GM18858 (cell line): ENCODE results near the gene HIGD1A.

Experiments used
- ATAC-seq: cut with Tn5 transposase; IDR thresholded peaks from one replicate; pipeline ENCODE4 v1.9.1; 2021; ENCODE audit not compliant: unreplicated experiment

The HIGD1A gene

DNA sequence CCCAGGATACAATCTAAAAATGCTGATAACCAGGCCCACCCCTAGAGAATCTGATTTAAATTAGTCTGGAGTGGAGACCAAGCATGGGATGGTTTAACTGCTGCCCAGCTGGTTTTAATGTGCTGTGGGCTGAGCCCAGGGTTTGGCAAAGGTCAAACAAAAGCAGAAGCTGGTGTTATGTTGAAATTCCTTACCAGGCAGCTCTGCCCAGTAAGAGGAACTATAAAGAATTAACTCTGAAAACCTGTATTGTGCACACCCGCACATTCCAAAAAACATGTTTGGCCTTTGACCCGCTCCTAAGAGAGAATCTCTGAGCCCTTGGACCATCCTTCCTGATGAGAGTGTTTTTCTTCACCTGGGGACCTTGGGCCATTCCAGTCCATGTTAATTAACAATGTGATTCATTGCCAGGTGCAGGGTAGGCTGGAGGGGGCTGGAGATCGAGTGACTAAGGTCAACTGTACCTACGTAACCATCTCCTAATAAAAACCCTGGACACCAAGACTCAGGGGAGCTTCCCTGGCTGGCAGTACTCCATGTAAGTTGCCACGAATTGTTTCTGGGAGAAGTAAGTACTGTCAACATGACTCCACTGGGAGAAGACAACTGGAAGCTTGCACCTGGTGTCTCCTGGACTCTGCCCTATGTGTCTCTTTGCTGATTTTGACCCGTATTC lies 42.1 kb downstream of the HIGD1A start:
- no peak for ATAC-seq

DNA sequence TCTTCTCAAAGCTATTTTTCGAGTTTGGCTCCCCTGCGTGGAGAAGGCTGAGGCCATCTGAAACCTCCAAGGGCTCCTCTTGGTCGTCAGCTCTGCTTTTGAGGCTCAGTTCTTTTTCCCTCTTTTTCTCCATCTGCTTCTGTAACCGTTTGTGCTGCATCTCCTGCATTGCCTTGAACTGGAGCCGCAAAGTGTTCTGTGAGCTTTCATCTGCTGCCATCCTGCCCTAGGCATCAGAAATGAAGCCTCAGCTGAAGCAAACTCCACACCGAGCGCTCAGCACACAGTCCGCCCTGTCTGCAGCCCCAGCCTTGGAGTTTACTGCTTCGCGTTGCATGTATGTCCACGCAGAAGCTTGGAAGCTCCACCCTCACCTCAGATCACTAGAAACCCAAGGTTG lies 46.2 kb downstream of the HIGD1A start:
- no peak for ATAC-seq

DNA sequence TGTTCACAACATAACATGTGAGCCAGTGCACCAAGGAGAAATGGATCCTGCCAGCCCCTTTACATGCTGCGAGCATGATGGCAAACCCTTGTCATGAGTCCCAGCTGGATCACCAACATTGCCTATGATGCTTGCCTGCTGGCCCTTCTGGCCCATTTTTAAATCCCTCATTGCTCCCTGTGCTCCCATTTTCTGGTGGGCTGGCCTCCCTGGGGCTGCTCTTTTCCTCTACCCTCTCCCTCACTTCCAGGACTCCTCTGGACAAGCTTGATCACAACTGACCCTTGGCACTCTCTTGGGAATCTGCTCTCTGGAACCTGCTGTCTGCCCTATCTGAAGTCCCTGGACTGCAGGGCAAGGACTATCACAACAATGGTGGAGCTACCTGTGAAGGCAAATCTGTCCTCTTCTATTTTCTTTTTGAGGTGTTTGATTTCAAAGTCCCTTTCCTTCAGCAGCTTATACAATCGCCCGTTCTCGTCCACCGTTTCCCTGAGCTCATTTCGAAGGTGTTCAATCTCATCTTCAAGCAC lies 47.5 kb downstream of the HIGD1A start:
- no peak for ATAC-seq

DNA sequence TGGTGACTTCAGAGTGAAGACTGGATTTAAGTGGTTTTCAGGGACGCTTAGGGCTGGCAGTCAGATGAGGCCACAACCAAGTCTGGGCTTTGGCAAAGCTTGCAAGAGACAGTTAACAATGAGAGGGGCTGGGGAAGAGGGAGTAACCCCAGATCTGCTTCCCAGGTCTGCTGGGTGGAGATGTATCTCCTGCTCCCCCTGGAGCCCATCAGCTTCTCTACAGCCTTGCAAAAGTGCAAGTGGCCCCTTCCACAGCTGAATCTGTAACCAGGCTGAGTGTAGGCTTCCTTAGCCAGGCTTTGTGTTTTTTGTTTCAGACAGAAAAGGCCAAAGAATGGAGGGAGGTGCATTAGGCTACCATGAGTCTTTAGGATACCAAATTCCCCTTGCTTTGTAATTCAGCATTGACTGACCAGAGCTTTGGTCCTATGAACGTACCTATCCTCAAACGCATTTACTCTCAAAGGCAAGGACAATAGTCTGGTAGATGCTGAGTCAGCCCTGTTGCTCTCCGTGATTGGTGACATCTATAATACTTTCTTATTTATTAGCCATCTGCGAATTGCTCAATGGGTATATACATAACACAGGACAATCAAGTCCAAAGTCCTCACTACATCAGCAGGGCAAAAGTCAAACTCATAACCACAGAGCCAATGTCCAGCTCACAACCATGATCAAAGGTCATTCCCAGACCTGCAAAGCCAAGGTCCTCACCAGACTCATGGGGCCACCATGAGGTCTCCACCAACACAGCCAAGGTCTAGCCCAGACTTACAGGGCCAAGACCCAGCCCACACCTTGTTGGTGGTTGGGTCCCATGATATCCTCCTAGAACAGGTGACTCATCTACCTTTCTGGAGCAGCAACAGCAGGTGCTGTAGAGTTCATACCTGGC lies 48.4 kb downstream of the HIGD1A start:
- no peak for ATAC-seq

DNA sequence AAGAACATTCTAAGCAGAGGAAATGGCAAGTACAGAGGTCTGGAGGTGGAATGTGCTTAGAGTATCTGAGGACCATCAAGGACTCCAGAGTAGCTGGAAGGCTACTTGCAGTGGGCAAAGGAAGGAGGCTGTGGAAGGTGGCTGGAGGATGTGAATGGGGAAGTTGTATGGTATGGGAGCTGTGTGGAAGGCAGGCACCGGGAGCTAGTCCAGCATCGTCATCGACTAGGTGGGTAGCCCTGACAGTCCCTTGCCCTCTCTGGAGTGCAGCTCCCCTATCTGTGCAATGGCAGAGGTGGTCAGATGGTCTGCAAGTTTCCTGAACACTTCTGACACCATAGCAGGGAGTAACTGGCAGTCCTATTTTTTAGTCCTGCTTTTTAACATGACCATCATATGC lies 50.5 kb downstream of the HIGD1A start:
- no peak for ATAC-seq

DNA sequence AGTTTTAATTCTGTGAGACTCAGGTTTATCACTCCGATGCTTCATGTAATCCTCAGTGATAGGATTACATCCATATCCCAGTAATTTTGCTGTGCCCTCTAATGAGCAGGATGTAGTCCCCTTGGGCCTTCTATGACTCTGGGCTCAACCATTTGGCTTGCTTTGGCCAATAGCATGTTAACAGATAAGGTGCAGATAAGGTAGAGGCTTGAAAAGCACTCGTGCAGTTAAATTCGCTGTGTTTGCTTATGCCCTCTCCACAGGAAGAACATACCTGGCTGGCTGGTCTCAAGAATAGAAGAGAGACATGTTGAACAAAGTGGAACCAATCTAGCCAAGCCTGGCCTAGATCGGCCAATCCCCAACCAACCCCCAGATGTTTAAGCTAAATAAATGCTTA lies 51.3 kb downstream of the HIGD1A start:
- ATAC-seq = no peak

DNA sequence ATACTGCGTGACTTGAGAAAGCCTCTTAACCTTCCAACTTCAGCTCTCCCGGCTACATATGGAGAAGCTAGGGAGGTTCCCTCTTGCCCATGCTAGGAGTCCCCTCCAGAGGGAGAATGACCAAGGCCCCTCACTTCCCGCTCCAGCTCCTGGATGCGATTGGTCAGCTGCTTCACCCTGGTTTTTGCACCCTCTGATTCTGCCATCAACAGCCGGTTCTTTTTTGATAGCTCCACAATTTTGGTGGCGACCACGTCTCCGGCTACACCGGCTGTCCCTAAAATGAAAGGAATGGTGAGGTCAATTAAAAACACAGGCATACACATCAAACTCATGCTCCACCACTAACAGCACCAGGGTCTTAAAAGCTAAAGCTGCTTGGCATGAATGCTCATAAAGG lies 51.8 kb downstream of the HIGD1A start:
- ATAC-seq = no peak

DNA sequence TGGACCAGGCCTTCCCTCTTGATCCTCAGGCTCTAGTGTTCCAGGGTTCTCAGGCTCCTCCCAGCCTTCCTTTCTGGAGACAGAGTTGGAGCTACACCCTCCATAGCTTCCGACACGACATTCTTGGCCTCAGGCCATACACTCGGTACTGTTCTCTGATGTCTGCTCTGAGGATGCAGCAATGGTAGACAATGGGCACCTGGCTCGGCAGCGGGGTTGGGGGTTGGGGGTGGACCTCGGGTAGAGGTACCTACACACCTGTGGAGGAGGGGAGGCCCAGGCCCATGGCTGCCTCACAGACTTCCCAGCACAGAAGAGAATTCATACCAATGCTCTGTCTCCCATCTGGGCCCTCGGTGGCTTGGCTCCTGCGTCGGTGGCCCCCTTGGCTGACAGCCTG lies 52.7 kb downstream of the HIGD1A start:
- ATAC-seq = no peak

DNA sequence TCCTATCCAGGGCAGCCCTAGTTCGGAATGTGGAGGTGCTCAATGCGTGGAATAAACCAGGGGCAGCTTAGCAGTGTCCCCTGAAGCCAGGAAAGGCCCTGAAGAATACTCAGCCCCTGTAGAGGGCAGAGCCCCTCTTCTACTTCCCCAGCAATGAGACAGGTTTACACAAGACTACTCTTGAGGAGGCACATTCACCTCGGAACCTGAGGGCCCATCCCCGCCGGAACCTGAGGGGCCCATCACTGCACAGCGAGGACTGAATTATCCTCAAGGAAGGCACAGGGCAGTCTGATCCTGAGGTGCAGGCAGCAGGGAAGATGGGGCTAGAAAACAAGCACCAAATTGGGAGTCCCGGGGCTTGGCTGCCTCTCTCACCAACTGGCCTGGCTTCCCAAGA lies 53.5 kb downstream of the HIGD1A start:
- ATAC-seq = no peak

DNA sequence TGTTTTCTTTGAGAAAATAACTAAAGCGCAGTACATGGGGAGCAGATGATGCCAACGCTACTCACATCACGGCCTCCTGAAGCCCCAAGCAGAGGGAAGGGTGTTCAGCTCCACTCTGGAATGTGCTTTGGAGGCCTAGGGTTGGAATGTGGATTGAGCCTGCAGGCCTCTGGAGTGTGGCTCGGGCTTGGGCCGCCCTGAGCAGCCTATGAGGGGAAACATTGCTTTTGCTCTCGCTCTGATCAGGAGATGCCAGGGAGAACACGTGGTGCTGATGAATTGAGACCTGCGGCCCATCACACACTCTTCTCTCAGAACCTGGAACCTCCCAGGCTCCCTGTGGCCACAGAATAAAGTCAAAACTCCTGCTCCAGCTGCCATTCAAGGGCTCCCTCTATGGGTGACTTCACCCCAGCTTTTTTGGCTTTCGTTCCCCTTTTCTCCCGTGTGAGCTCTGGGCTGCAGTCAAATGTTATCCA lies 54.5 kb downstream of the HIGD1A start:
- ATAC-seq = no peak

DNA sequence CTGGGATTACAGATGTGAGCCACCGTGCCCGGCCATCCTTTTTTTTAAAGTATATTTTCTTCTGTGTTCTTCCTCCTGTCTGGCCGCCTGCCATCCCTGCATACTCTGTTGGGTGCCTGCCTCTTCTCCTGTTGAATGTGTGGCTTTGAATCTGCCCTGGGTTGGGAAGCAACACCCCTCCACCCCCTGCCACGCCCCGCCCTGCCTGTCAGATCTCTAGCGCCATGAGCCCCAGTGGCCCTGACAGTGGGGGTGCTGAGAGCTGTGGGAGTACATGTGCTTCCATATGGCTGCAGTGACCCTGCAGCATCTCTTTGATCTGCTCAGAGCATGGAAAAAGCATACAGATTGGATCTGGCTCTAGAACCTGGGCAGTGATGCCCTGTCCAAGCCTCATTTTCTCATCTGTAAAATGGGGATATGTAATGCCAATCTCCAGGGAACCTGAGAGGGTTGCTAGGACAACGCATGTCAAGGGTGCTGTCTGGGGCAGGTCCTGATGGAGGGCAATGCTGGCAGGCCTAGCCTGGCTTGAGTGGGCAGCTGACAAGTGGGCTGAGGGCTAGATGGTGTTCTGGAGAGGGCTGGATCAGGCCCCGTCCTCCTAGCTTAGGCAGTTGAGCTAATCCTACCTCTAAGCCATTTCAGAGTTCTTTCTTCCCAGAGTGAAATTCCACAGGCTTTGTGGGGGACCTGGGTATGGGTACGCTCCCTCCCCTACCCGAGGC lies 55.1 kb downstream of the HIGD1A start:
- no peak for ATAC-seq

DNA sequence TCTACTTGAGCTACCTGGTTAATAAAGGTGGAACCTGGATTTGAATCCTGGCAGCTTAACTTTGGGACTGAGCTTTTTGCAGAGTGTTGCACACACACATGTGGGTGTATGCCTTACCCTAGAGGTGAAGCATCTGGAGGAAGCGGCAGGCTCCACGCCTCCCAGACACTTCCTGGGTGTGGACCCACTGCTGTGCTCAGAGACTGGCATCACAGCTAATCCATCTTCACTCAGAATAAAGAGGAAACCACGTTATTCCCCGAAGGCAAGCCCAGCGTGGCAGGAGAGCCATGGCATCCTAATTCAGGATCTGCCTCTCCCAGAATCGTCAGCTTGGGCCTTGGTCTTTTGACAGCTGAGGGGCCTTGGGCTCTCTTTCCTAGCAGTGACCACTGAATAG lies 56.7 kb downstream of the HIGD1A start:
- no peak for ATAC-seq

DNA sequence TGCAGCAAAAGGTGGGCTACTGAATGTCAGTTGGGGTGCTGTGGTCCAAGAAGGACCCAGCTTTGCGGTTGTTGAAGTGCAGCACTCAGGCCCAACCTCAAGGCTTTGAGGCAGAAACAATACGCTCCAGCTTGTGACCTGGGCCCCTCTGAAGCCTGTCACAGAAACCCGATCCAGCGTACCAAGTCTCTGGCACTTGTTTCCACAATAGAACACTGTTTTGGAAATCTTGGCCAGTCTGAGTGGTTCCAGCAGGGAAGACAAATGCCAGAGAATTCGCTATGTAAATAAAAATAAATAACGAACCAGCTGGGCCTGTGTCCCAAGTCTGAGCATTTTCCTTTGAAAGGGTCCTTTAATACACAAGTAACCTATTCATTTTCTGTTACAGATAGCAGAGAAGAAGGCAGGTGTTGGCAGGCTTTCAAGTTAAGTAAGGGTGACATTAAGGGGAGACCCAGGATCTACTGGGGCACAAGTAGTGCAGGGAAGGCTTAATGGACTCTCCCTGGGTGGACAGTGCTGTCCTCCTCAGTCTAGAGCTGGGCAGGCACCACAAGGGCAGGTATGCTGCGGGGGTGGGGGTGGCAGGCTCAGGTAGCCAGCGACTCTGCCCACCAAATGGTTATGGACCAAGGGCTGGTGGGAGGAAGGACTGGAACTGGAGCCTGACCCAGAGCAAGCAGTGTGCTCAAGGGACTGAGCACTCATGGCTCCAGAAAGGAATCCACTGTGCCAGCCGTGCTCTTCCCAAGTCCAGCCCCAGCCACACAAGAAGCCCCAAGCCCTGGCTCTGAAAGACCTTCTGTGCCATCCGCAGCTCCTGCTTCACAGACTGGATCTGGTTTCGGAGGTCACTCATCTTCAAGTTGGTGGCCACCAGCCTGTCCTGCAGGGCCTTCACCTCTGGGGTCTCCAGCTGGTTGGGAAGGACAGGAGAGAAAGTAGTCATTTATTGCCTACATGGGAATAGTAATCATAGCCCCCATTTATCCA lies 57.5 kb downstream of the HIGD1A start:
- no peak for ATAC-seq

DNA sequence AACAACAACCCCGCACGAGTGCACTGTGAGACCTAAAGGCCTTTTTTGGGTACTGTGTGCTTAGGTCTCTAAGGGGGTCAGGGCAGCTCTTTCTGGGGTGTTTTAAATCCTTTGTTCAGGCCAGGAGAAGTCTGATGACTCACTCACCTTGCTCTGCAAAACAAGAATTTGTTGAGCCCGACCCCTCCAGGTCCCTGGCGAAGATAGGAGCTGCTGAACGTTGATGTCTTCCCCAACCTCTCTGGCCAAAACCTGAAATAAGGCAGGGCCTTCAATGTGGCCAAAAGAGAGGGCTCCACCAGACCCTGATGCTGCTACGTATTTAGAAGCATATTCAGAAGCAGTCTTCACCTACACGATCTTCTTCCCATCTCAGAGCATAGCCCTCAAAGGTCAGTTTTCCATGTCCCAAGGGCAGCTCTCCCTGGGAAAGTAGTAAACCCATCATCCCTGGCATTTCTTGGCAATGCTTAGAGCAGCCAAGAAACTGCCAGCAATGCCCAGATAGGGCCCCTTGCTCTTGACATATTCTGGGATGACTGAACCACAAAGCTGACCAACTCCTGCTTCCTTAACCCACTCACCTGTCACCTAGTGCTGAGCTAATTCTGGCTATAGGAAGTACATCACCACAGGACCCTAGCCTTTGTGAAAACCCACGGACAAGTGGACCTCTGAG lies 58.4 kb downstream of the HIGD1A start:
- ATAC-seq = no peak

DNA sequence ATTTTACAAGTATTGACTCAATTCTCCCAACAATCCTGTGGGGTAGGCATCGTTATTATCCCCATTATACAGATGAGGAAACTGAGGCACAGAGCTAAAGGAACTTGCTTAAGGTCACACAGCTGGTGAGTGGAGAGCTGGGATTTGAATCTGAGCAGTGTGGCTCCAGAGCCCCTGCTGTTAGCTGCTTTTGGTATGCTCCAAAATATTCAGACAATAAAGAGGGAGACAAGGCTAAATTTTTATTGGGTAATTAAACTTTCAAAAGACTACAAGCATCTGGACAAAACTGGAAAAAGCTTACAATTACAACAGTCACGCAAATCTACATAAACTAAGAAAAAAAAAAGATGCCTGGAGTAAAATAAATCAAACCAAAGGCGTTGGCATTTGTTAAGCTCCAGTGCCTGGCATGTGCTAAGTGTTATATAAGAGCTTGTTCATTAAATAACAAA lies 59.0 kb downstream of the HIGD1A start:
- ATAC-seq = no peak

DNA sequence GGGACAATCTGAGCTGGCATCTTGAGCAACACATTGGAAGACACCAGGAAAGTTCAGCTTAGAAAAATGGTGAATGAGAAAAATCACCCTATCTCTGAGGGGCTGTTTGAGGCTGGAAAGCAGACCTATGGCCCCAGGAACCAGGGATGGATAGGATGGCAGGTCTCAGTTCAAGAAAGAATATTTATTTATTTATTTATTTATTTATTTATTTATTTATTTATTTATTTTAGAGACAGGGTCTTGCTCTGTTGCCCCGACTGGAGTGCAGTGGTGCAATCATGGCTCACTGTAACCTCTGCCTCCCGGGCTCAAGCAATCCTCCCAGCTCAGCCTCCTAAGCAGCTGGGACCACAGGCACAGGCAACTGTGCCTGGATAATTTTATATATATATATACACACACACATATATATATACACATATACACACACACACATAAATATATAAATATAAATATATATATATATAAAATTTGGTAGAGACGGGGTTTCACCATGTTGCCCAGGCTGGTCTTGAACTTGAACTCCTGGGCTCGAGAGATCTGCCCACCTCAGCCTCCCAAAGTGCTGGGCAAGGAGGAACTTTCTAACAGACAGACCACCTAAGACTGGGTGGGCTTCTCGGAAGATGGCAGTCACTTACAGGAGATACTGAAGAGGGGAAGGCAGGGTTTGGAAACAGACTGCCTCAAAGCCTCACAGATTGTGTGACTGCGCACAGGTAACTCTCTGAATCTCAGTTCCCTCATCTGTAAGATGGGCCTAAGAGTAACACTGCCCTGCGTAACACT lies 60.9 kb downstream of the HIGD1A start:
- no peak for ATAC-seq

DNA sequence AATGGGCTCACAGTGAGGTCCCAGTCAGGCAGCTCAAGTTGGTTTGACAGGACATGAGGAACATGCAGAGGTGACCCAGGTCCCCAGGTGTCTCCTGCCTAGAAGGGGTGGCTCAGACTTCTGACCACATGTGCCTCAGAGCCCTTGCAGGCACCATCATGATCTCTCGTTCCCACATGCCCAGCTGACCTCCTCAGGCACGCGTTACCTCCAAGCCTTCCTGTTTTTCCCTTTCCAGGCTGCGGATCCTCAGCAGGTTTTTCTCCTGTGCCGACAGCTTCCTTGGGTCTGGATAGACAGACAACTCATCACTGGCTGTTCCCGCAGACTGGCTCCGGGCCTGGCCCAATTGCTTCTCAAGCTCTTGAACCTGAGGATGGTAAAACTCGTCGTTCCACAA lies 61.6 kb downstream of the HIGD1A start:
- no peak for ATAC-seq

DNA sequence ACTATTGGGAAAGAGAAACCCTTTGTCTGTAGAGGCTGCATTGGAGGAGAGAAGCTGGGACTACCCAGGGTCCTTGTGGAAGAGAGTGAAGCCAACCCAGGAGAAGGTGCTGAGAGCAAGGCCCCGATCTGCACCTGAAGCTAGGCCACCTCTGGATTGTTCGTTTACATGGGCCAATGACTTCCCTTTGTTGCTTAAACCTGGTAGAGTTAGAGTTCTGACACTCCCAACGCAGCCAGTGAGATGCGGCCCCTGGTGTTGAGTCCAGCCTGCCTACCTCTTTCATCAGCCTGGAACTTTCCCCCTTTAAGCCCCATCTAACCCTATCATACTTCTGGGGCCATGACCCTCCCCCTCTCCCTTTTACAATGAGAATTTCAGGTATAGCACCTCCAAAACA lies 62.0 kb downstream of the HIGD1A start:
- ATAC-seq = no peak

DNA sequence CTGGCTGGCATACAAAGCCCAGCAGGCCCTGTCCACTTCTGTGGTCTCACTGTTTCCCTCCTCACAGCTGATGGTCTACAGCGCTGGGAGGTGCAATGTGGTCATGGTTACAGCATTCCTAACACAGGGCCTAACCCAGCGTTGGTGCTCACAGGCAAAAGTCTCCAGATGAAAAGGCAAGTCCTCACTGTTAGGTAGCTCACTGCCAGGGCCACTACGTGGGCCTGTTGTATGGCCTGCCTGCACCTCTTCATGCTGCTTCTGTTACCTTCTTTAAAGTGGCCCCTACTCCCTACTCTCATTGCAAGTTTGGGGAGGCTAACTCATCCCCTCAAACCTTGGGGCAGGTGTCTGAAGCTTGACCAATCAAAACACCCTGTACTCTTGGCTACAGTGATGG lies 62.5 kb downstream of the HIGD1A start:
- no peak for ATAC-seq
